AG04449 (cell line): Measurements from ENCODE around the gene POLR2F.

ENCODE experiments used
- CTCF ChIA-PET: fragments of 350-600 bp; formaldehyde crosslinking; extraction: SDS; loops from one replicate; lab custom pipeline; 2021; ENCODE audit warnings: antibody characterized with exemption; lab: Yijun Ruan, JAX
- POLR2A ChIA-PET: fragments of 400-600, 350-600 bp; formaldehyde crosslinking; extraction: SDS; loops from one replicate; lab custom pipeline; 2020; ENCODE audit warnings: antibody characterized with exemption, inconsistent platforms; lab: Yijun Ruan, JAX
- DNase-seq: peaks from one replicate; pipeline ENCODE4 v3.0.0-alpha.2; 2010; ENCODE audit warnings: low read depth, low spot score
- H3K4me3 ChIP-seq: 2 replicates; pipeline ENCODE4 v1.5.1; 2011; ENCODE audit warnings: low read depth, mild to moderate bottlenecking, control low read depth, low read length
- TF ChIP-seq, protein P1 (sequence below): IDR thresholded peaks from one replicate; pipeline ENCODE4 v1.5.1; 2011; ENCODE audit warnings: mild to moderate bottlenecking, moderate library complexity, low read length, control low read depth, inconsistent platforms; ENCODE audit not compliant: insufficient read depth; ENCODE audit errors: missing control alignments

The POLR2F gene

DNA sequence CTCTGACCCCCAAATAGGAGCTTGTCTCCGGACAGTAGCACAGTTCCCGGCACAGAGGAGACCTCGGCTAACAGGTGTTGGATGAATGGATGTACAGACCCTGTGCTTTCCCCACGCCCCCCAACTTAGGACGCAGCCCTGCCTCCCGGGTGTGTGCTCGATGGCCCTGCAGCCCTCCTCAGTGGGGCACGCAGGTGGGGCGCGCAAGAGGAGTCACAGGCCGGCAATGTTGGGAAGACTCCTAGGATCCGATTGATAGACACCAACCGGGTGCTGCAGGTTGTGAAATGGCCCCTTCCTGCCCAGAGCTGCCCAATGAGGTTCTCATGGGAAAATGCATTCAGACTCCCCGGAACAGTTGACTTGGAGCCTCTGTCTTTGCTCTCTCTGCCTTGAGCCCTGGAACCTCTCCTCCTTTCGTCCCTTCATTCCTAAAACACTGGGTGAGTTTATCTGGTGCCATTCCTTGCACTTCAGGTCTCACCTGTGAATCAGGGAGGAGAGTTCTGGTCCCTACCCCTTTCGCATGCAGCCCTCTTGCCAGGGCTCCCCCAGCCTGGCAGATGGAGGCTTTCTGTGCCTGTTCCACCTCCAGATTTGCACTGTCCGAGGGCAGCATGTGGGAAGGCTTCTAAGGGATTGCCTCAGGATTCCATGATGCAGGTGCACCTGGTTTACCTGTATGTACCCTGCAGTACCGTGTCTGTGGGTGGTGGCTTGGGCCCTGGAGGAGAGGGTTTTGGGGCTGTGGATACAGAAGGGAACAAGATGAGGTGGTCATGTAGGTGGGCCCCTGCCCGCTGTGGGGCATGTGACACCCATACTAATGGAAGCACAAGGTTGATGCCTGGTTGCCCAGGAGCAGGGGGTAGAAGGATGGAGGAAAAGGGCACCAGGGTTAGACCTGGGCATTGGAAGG, 46.2 kb upstream of the POLR2F start:
- no peak for DNase-seq
- CTCF ChIA-PET: interaction anchor here (1.1 to 17.8 kb wide), 6 partner anchors 9 to 58 kb away, joined by 3 to 159 read pairs (median 8); no protein-coding TSS in a partner anchor
- POLR2A ChIA-PET: interaction anchor here (1.2 to 2.1 kb wide), 2 partner anchors 15 to 20 kb away, joined by 4 to 8 read pairs; no protein-coding TSS in a partner anchor
- TF ChIP-seq, protein P1, sequence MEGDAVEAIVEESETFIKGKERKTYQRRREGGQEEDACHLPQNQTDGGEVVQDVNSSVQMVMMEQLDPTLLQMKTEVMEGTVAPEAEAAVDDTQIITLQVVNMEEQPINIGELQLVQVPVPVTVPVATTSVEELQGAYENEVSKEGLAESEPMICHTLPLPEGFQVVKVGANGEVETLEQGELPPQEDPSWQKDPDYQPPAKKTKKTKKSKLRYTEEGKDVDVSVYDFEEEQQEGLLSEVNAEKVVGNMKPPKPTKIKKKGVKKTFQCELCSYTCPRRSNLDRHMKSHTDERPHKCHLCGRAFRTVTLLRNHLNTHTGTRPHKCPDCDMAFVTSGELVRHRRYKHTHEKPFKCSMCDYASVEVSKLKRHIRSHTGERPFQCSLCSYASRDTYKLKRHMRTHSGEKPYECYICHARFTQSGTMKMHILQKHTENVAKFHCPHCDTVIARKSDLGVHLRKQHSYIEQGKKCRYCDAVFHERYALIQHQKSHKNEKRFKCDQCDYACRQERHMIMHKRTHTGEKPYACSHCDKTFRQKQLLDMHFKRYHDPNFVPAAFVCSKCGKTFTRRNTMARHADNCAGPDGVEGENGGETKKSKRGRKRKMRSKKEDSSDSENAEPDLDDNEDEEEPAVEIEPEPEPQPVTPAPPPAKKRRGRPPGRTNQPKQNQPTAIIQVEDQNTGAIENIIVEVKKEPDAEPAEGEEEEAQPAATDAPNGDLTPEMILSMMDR: no peak
- H3K4me3 ChIP-seq: peak overlapping the region; percentile 80

DNA sequence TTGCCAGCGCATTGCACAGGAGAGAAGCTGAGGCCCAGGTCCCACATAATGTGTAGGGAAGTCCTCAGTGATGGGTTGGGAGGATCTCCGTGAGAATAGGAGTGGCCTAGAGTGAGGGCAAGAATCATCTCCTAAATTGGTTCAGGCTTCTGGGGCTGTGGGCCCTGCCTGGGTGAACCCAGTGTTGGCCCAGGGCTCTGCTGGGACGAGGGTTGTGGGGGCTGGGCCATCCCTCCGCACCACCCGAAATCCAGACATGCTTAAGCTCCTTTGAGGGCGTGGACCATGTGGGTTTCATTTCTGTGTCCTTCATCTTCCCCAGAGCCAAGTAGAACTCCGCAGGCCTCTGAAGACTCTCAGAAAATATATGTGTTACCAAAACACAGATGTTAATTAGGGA, 43.7 kb upstream of the POLR2F start:
- POLR2A ChIA-PET: no interaction called here
- CTCF ChIA-PET: interaction anchor here (1.5 to 17.8 kb wide), 4 partner anchors 9 to 46 kb away, joined by 5 to 159 read pairs (median 13); no protein-coding TSS in a partner anchor
- no peak for DNase-seq
- TF ChIP-seq, protein P1: no peak
- H3K4me3 ChIP-seq: peak overlapping the region; percentile 6

DNA sequence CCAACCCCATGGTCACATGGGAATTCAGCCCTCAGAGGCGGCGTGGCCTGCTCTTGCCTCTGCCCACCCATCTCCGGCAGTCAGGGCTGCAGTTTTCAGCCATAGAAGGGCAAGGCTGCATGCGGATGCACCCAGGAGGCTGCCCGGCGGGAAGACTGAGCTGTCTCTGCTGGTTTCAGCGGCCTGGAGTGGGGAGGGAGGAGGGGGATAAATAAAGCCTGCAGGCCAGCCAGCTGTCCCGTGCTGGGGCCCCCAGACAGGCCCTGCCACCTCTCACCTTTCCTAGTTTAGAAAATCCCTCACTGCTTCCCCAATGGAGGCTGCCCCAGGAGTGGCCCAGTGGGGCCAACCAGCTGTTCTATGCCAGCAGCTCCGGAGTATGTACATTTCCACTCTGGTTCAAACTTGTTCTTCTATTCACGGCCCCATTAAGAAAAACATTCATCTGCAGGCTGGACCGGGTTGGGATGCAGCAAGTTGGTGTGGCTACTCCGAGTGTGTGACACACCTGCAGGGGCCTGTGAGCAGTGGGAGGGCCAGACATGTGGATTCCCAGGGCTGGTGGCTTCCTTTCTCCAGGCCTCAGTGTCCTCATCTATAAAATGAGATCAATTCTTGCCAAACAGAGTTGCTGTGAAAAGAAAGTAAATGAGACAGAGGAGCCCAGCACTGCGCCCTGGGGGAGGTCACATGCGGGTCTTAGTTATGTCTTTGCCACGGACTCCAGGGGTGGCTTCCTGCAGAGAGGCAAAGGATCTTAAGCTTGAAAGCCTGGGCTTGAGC, 42.4 kb upstream of the POLR2F start:
- TF ChIP-seq, protein P1: no peak
- ChIA-PET CTCF (interaction anchor here (0.9 to 17.8 kb wide), 6 partner anchors 8 to 55 kb away, joined by 3 to 159 read pairs (median 6); no protein-coding TSS in a partner anchor), POLR2A (no interaction called here)
- DNase-seq: no peak
- no peak overlapping the region for H3K4me3 ChIP-seq

DNA sequence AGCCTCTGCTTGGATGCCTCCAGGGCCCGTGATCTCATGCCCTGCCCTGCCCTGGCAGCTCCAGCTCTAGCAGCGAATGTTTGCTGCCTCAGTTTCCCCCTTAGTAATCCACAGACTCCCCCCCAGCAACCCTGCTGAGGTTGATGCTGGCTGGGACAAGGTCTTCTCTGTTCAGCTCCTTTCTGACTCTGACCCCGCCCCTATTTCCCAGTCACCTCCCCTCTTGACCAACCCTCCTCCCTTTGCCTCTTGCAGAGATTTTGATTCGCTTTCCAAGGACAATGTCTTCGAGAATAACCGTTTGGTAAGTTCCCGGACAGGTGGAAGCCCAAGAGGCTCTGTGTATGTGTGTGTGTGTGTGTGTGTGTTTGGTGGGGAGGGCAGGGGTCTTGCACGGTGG, 41.8 kb upstream of the POLR2F start:
- ChIA-PET POLR2A (no interaction called here), CTCF (interaction anchor here (0.9 to 17.8 kb wide), 5 partner anchors 14 to 54 kb away, joined by 3 to 159 read pairs (median 6); no protein-coding TSS in a partner anchor)
- no peak for DNase-seq
- no peak overlapping the region for H3K4me3 ChIP-seq
- TF ChIP-seq, protein P1: no peak

DNA sequence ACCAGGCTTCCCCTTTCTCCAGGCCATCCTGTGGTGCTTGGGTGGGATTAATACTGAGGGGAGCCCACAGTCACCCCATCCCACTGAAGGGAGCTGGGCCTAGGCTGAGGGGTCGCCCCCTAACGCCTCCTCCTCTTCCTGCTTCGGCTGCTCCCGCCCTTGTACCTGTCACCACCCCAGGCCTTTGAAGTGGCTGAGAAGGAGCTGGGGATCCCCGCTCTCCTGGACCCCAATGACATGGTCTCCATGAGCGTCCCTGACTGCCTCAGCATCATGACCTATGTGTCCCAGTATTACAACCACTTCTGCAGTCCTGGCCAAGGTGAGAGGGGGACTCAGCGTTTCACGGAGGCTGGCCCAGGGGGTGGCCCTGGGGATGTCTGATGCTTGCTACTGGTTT, 41.3 kb upstream of the POLR2F start:
- DNase-seq: no peak
- CTCF ChIA-PET: interaction anchor here (3.2 to 17.8 kb wide), 2 partner anchors 20 to 24 kb away, joined by 20 to 159 read pairs; no protein-coding TSS in a partner anchor
- TF ChIP-seq, protein P1: no peak
- H3K4me3 ChIP-seq: no peak overlapping the region
- POLR2A ChIA-PET: no interaction called here
